Activated B cell treated with CpG ODN at 0.5 μM for 24 hours (primary cell): Measurements from ENCODE around the gene LBR. TPM values are rescaled to one million over a fixed set of nuclear protein-coding genes. Genes with fewer than 3 reads are reported as not detected.

ENCODE experiments used
- ATAC-seq: fragments of 200-7000 bp; cut with Tn5 transposase; one replicate; pipeline ENCODE4 v1.10.0; 2021; ENCODE audit warnings: low read depth, mild to moderate bottlenecking, moderate library complexity
- CTCF ChIA-PET: fragments of 350-600 bp; sonication (Branson Sonifier 250); formaldehyde crosslinking; loops from one replicate; lab custom pipeline; 2021; ENCODE audit warnings: antibody characterized with exemption; lab: Charles Lee
- POLR2A ChIA-PET: fragments of 350-600 bp; sonication (Branson Sonifier 250); formaldehyde crosslinking; loops from one replicate; lab custom pipeline; 2021; ENCODE audit warnings: antibody characterized with exemption; lab: Charles Lee
- DNase-seq: peaks from one replicate; pipeline ENCODE4 v3.0.0; 2022
- H3K27ac Mint-ChIP-seq: one replicate; pipeline ENCODE4 v1.8.0; 2020; ENCODE audit warnings: mixed read lengths
- H3K27me3 Mint-ChIP-seq: one replicate; pipeline ENCODE4 v1.8.0; 2021; ENCODE audit warnings: mixed read lengths
- H3K36me3 Mint-ChIP-seq: one replicate; pipeline ENCODE4 v1.8.0; 2021; ENCODE audit warnings: low read depth, mixed read lengths
- H3K4me1 Mint-ChIP-seq: one replicate; pipeline ENCODE4 v1.8.0; 2021; ENCODE audit warnings: mixed read lengths
- H3K4me3 Mint-ChIP-seq: one replicate; pipeline ENCODE4 v1.8.0; 2020; ENCODE audit warnings: mild to moderate bottlenecking, mixed read lengths
- H3K9me3 Mint-ChIP-seq: one replicate; pipeline ENCODE4 v1.8.0; 2020; ENCODE audit warnings: mixed read lengths
- intact Hi-C: fragments of 100-400 bp; cut with micrococcal nuclease; formaldehyde crosslinking; loops from one replicate; pipeline ENCODE4 v1.15.1; 2024
- total RNA-seq: library from RNA; stranded (reverse); gene quantifications from 2 replicates; pipeline ENCODE4 v1.2.3, GENCODE V29; 2022
- TF ChIP-seq, protein P1 (sequence below): fragments of 200-600 bp; IDR thresholded peaks from one replicate; pipeline ENCODE4 v1.8.0; 2022; ENCODE audit warnings: antibody characterized with exemption, mild to moderate bottlenecking

The LBR gene
- total RNA-seq, 1 donor from 2014 or later: 113 TPM

DNA sequence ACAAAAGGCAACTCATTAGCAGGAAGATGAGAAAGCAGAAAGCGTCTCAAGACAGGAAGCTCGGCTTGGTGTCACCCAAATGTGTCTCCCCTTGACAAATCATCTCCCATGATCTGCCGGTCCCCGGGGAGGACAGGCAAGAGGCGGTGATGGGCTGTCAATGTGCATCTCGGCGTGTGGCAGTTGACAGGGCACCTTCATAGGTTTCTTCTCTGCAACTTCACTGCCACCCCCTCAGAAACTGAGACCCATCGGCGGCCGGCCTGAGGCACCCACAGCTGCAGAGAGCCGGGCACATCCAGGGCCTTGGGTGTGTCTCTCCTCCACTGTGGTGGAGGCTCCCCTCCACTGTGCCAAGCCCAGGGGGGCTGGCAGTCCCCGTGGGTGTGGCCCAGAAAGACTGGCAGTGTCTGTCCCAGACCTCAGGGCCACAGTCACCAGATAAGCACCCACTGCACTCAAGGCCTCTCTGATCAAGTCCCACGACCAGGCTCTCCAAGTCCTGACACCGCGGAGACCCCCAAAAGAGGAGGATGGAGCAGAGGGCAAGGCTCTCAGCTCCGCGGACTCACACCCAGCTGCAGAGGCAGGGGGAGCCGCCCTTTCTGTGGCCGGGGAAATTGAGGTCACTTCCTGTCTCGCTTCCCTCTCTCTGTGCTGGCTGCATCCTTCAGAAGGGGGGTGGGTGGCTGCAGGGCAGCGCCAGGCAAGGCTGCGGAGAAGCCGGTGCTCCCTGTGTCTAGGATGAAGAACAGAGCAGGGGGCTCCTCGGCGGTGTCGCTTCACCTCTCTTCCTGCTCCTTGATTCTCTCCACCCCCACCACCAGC, 39.6 kb upstream of the LBR start:
- intact Hi-C loops: loop anchor here (1.0 to 5.0 kb wide), 8 partner anchors 22 to 720 kb away; partner anchors contain the start of genes ACBD3, H3-3A, LBR and PYCR2
- Mint-ChIP-seq H3K9me3 (no peaks in the 10 kb centered on the region), H3K27me3 (no peaks in the 10 kb centered on the region), H3K4me3 (peak overlapping the region; percentile 90), H3K36me3 (no peaks in the 10 kb centered on the region), H3K27ac (peak overlapping the region; percentile 98), H3K4me1 (peaks cover 40% of the 10 kb centered on the region)
- TF ChIP-seq, protein P1, sequence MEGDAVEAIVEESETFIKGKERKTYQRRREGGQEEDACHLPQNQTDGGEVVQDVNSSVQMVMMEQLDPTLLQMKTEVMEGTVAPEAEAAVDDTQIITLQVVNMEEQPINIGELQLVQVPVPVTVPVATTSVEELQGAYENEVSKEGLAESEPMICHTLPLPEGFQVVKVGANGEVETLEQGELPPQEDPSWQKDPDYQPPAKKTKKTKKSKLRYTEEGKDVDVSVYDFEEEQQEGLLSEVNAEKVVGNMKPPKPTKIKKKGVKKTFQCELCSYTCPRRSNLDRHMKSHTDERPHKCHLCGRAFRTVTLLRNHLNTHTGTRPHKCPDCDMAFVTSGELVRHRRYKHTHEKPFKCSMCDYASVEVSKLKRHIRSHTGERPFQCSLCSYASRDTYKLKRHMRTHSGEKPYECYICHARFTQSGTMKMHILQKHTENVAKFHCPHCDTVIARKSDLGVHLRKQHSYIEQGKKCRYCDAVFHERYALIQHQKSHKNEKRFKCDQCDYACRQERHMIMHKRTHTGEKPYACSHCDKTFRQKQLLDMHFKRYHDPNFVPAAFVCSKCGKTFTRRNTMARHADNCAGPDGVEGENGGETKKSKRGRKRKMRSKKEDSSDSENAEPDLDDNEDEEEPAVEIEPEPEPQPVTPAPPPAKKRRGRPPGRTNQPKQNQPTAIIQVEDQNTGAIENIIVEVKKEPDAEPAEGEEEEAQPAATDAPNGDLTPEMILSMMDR: no peak
- peak; percentile 75 for DNase-seq
- peak; percentile 86 for ATAC-seq
- CTCF ChIA-PET: interaction anchor here (1.0 to 2.6 kb wide), 9 partner anchors 10 to 940 kb away, joined by 3 to 21 read pairs (median 4); partner anchors contain the start of gene PARP1
- POLR2A ChIA-PET: interaction anchor here (0.6 to 4.4 kb wide), 28 partner anchors 11 to 940 kb away, joined by 3 to 168 read pairs (median 5); partner anchors contain the start of genes H3-3A, LBR, PARP1 and PYCR2

DNA sequence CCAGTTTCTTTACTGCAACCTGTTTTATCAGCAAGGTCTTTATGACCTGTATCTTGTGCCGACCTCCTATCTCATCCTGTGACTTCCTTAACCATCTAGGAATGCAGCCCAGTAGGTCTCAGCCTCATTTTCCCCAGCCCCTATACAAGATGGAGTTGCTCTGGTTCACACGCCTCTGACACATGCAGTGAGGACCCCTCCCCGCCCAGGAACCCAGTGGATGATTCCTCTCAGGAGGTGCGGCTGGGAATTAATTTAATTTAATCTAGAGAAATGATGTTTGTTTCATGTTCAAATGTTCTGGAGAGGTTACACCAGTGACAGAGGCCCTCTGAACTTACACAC, 39.0 kb upstream of the LBR start:
- CTCF ChIA-PET: interaction anchor here (1.2 to 2.6 kb wide), 7 partner anchors 10 to 941 kb away, joined by 3 to 21 read pairs (median 7); partner anchors contain the start of gene PARP1
- POLR2A ChIA-PET: interaction anchor here (0.6 to 4.4 kb wide), 20 partner anchors 12 to 941 kb away, joined by 3 to 168 read pairs (median 8); partner anchors contain the start of genes H3-3A, LBR, PARP1 and PYCR2
- no peaks in the 10 kb centered on the region for H3K9me3 Mint-ChIP-seq
- H3K27ac Mint-ChIP-seq: peak overlapping the region; percentile 98
- no peaks in the 10 kb centered on the region for H3K27me3 Mint-ChIP-seq
- H3K36me3 Mint-ChIP-seq: no peaks in the 10 kb centered on the region
- DNase-seq (no peak), ATAC-seq (no peak)
- TF ChIP-seq, protein P1: no peak
- H3K4me3 Mint-ChIP-seq: peak overlapping the region; percentile 90
- peaks cover 40% of the 10 kb centered on the region for H3K4me1 Mint-ChIP-seq
- intact Hi-C loops: loop anchor here (1.0 to 5.0 kb wide), 8 partner anchors 22 to 720 kb away; partner anchors contain the start of genes ACBD3, H3-3A, LBR and PYCR2

DNA sequence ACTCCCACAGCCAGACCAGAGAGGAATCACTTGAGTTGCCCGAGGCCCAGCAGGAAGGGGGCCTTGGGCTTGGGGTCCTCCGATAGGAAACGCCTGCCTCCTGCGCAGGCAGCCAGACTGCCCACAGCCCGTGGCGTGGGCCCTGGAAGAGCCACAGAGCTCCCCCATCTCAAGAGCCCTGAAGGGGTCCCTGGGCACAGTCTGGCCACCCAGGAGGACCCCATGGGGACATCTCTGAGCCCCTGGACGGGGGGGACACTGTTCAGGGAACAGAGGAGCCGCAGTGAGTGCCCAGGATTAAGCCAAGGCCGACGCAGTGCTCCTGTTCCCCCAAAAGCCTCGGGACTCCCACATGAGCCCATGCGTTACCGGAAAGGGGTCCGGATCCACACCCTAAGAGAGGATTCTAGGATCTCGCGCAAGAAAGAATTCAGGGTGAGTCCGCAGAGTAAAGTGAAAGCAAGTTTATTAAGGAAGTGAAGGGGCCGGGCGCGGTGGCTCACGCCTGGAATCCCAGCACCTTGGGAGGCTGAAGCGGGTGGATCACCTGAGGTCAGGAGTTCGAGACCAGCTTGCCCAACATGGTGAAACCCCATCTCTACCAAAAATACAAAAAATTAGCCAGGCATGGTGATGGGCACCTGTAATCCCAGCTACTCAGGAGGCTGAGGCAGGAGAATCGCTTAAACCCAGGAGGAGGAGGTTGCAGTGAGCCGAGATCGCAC, 38.1 kb upstream of the LBR start:
- DNase-seq: no peak
- H3K4me1 Mint-ChIP-seq: peaks cover 40% of the 10 kb centered on the region

DNA sequence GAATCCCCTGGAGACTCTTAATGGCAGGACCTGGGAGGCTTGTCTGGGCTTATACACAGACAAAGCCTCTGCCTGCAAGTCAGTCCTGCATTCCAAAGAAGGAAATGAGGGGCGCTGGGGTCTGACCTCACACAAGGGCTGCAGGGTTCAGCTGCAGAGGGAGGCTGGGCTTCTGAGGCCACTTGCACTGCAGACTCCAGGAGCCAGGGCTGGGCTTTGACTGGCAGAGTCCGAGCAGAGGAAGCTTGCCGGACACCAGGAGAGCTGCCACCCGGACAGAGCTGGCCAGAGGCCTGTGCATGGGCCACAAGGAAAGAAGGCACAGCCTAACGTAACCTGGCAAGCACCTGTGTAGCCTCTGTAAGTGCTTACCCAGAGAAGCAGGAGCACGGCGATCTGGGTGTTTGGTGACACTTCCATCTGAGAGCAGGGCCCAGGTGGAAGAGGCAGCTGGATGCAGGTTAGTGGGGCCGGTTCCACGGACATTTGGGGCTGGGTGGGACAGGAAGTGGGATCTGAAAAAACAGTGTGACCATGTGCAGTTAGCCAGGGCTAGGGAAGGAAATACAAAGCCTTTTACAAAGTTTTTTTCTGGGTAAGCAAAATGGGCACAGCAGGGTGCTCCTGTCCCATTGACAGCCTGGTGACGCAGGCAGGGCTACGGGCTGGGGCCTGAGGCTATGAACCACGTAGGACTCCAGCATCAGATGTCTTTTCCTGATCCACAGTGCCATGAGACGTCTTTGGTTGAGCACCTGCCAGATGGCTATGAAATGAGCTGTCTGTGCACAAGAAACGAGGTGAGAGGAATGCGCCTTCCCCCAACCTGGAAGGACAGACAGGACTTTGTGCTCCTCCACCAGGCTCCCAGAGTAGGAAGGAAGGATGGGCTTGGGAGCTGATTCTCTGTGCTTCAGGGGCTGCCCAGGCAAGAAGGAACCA, 37.3 kb upstream of the LBR start:
- Mint-ChIP-seq H3K9me3 (no peaks in the 10 kb centered on the region), H3K4me1 (peaks cover 40% of the 10 kb centered on the region), H3K36me3 (no peaks in the 10 kb centered on the region), H3K4me3 (peak overlapping the region; percentile 11), H3K27ac (peak overlapping the region; percentile 78), H3K27me3 (no peaks in the 10 kb centered on the region)
- ChIA-PET CTCF (no interaction called here), POLR2A (interaction anchor here (1.0 to 1.3 kb wide), 2 partner anchors 20 kb away, joined by 3 to 4 read pairs; no protein-coding TSS in a partner anchor)
- TF ChIP-seq, protein P1: no peak
- ATAC-seq: no peak
- no peak for DNase-seq
- intact Hi-C loops: loop anchor here (5.0 kb wide), 1 partner anchor 722 kb away; the partner anchor contains the start of gene ACBD3

More for the DNA sequence above, 38.1 kb upstream of the LBR start:
- ATAC-seq: no peak
- no peaks in the 10 kb centered on the region for H3K27me3 Mint-ChIP-seq
- no peaks in the 10 kb centered on the region for H3K9me3 Mint-ChIP-seq
- H3K36me3 Mint-ChIP-seq: no peaks in the 10 kb centered on the region
- H3K4me3 Mint-ChIP-seq: no peak overlapping the region
- TF ChIP-seq, protein P1: no peak
- ChIA-PET CTCF (interaction anchor here (1.6 kb wide), 1 partner anchor 942 kb away, joined by 3 read pairs; the partner anchor contains the start of gene PARP1), POLR2A (interaction anchor here (1.0 kb wide), 1 partner anchor 21 kb away, joined by 3 read pairs; no protein-coding TSS in a partner anchor)
- intact Hi-C loops: loop anchor here (2.0 to 5.0 kb wide), 4 partner anchors 29 to 721 kb away; partner anchors contain the start of genes ACBD3, H3-3A and SRP9
- peak overlapping the region; percentile 78 for H3K27ac Mint-ChIP-seq
